VCaP (cell line): ENCODE measurements around the gene IRAK1BP1.

Experiments
- H3K27ac ChIP-seq: fragments of 450-650 bp; 2 replicates; pipeline ENCODE4 v1.5.1; 2017
- TF ChIP-seq, protein P1 (sequence below): fragments of 450-650 bp; conservative IDR thresholded peaks from 2 replicates; pipeline ENCODE4 v1.5.1; 2017; ENCODE audit warnings: mild to moderate bottlenecking, moderate library complexity

IRAK1BP1 gene

DNA sequence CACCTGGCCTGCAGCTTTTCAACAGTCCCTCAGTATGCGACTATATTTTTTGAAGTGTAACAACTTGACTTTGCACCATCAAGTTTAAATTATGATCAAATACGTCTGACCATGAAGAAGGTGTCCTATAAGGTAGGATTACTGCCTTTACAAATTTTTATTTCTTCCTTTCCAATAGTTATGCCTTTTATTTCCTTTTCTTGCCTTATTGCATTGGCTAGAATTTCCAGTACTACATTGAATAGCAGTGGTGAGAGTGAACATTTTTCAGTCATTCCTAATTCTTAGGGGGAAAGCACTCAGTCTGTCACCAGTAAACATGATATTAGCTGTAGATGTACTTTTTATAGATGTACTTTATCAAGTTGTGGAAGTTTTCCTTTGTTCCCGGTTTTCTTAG lies 81.4 kb downstream of the IRAK1BP1 start:
- TF ChIP-seq, protein P1, sequence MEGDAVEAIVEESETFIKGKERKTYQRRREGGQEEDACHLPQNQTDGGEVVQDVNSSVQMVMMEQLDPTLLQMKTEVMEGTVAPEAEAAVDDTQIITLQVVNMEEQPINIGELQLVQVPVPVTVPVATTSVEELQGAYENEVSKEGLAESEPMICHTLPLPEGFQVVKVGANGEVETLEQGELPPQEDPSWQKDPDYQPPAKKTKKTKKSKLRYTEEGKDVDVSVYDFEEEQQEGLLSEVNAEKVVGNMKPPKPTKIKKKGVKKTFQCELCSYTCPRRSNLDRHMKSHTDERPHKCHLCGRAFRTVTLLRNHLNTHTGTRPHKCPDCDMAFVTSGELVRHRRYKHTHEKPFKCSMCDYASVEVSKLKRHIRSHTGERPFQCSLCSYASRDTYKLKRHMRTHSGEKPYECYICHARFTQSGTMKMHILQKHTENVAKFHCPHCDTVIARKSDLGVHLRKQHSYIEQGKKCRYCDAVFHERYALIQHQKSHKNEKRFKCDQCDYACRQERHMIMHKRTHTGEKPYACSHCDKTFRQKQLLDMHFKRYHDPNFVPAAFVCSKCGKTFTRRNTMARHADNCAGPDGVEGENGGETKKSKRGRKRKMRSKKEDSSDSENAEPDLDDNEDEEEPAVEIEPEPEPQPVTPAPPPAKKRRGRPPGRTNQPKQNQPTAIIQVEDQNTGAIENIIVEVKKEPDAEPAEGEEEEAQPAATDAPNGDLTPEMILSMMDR: no peak
- no peak overlapping the region for H3K27ac ChIP-seq

DNA sequence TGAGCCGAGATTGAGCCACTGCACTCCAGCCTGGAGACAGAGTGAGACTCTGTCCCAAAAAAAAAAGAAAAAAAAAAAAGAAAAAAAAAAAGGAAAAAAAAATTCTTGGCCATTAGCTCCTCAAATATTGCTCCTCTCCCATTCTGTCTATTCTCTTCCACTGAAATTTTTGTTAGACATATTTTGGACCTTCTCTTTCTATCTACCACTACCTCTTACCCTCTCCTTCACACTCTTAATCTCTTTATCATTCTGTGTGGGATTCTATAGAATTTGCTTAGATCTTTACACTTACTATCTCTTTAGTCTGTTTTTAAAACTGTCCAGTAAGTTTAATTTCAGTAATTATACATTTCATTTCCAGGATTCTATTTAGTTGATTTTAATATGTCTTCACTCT lies 85.0 kb downstream of the IRAK1BP1 start:
- no peak overlapping the region for H3K27ac ChIP-seq
- TF ChIP-seq, protein P1: no peak
